ENCODE measurements around the gene ATR. TPM values are rescaled to one million over a fixed set of nuclear protein-coding genes. Genes with fewer than 3 reads are reported as not detected.

Gene ATR
- polyA plus RNA-seq, 1 experiment: 17.9 TPM

DNA sequence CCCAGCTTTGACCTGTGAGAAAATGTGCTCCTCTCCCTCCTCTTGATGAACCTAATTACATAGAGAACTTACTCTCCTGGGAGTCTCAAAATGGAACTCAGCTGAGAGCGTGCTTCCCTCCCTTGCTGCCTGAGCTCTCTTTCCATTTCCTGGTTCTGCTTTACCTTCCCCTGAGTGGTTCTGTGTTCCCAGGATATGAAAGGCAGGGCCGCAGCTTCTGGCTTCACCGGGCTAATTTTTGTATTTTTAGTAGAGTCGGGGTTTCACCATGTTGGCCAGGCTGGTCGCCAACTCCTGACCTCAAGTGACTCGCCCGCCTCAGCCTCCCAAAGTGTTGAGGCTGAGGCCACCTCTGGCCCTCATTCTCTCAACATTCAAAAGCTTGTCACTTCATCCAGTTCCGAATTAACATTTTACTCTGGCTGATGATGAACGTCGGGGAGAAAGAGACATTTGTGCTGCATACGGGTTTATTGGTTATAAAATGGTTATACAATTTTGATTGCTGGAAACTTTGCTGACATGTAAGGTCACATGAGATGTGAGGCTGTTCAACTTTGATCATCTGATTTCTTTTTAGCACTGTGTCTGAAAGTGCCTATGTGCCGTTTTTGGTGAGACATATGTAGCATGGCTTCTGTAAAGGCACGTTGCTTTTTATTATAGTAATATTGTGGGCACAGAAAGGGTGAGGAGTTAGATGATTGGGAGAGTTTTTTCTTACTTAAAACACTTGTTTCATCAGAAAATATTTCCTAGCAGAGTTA lies 24.3 kb upstream of the ATR start:
- ChIA-PET POLR2A (no interaction called here), CTCF (interaction anchor here (1.3 kb wide), 1 partner anchor 16 kb away, joined by 3 read pairs; no protein-coding TSS in a partner anchor)
- TF ChIP-seq, protein P1, sequence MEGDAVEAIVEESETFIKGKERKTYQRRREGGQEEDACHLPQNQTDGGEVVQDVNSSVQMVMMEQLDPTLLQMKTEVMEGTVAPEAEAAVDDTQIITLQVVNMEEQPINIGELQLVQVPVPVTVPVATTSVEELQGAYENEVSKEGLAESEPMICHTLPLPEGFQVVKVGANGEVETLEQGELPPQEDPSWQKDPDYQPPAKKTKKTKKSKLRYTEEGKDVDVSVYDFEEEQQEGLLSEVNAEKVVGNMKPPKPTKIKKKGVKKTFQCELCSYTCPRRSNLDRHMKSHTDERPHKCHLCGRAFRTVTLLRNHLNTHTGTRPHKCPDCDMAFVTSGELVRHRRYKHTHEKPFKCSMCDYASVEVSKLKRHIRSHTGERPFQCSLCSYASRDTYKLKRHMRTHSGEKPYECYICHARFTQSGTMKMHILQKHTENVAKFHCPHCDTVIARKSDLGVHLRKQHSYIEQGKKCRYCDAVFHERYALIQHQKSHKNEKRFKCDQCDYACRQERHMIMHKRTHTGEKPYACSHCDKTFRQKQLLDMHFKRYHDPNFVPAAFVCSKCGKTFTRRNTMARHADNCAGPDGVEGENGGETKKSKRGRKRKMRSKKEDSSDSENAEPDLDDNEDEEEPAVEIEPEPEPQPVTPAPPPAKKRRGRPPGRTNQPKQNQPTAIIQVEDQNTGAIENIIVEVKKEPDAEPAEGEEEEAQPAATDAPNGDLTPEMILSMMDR (IDR thresholded peaks at IDR 0.05; ENCODE audit: low read depth, low read length): no peak

DNA sequence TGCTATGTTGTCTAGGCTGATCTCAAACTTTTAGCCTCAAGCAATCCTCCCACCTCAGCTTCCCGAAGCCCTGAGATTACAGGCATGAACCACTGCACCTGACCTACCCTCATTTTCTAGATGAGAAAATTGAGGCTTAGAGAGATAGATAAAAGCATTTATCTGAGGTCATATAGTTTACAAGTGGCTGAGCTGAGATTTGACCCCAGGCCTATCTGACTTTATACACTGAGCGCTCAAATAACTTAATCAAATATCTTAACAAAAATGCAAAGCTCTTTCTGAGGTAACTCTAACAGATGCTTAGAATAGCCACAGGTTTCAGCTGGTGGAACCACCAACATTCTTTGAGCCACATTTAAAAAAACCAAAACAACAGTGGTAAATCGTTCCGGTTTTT lies 23.2 kb upstream of the ATR start:
- POLR2A ChIA-PET: no interaction called here
- Histone ChIP-seq H3K4me3 (ENCODE audit: low read depth, low read length) (no peak overlapping the region), H3K9me3 (ENCODE audit: control insufficient read depth, insufficient read depth, low read length) (no peaks in the 10 kb centered on the region), H3K27ac (ENCODE audit: low read depth, low read length) (no peak overlapping the region), H3K27me3 (ENCODE audit: control insufficient read depth, insufficient read depth, low read length) (peaks cover 2% of the 10 kb centered on the region)
- CTCF ChIA-PET: no interaction called here
- TF ChIP-seq, protein P1 (IDR thresholded peaks at IDR 0.05; ENCODE audit: low read depth, low read length): no peak
- no peak for DNase-seq (ENCODE audit: low read depth, low spot score)

More for the DNA sequence above, 24.3 kb upstream of the ATR start:
- H3K9me3 ChIP-seq (ENCODE audit: control insufficient read depth, insufficient read depth, low read length): no peaks in the 10 kb centered on the region
- peaks cover 2% of the 10 kb centered on the region for H3K27me3 ChIP-seq (ENCODE audit: control insufficient read depth, insufficient read depth, low read length)
- no peak for DNase-seq (ENCODE audit: low read depth, low spot score)
- H3K27ac ChIP-seq (ENCODE audit: low read depth, low read length): no peak overlapping the region
- H3K4me3 ChIP-seq (ENCODE audit: low read depth, low read length): no peak overlapping the region

DNA sequence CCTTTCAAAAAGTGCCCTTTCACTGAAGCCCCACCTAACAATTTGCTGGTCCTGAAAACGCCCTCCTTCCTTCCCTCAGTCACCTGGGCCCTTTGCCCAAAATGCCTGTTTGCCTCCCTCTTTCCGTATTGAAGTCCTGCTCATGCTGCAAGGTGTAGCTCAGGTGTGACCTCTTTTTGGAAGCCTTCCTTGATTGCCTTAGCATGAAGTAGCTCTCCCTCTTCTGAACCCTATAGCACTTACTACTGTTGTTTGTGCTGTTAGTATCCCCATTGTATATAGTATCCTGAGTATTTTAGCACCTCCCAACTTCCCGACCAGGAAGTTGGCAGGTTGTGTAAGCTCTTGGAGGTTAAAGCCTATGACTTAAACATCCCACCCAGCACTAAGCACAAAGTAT lies 19.4 kb upstream of the ATR start:
- H3K27me3 ChIP-seq (ENCODE audit: control insufficient read depth, insufficient read depth, low read length): no peaks in the 10 kb centered on the region
- TF ChIP-seq, protein P1 (IDR thresholded peaks at IDR 0.05; ENCODE audit: low read depth, low read length): no peak
- H3K4me3 ChIP-seq (ENCODE audit: low read depth, low read length): no peak overlapping the region
- no peak overlapping the region for H3K27ac ChIP-seq (ENCODE audit: low read depth, low read length)
- CTCF ChIA-PET: interaction anchor here (1.1 kb wide), 1 partner anchor 230 kb away, joined by 3 read pairs; no protein-coding TSS in a partner anchor
- no peaks in the 10 kb centered on the region; the same call in 1 of the 2 replicates for H3K9me3 ChIP-seq (ENCODE audit: control insufficient read depth, insufficient read depth, low read length)
- POLR2A ChIA-PET: no interaction called here
- no peak for DNase-seq (ENCODE audit: low read depth, low spot score)

DNA sequence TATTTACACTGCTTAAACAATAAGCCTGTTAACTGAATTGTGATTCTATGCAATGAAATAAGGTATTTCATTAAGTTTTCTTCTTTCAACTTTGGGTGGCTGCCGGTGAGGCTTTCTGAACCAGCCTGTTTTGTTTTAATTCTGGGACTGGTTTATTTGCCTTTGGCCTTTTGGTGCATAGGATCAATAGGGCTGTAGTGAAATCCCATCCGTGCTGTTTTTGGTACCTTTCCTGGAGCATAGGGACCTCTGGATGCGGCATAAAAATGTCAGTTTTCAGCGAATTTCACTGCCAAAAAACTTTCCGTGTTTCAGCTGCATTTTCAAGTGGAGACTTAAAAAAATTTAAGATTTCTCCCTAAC lies 18.2 kb upstream of the ATR start:
- H3K27me3 ChIP-seq (ENCODE audit: control insufficient read depth, insufficient read depth, low read length): no peaks in the 10 kb centered on the region
- DNase-seq (ENCODE audit: low read depth, low spot score): no peak
- no peak overlapping the region for H3K27ac ChIP-seq (ENCODE audit: low read depth, low read length)
- TF ChIP-seq, protein P1 (IDR thresholded peaks at IDR 0.05; ENCODE audit: low read depth, low read length): no peak
- CTCF ChIA-PET: interaction anchor here (0.9 kb wide), 1 partner anchor 9 kb away, joined by 3 read pairs; no protein-coding TSS in a partner anchor
- POLR2A ChIA-PET: no interaction called here
- H3K4me3 ChIP-seq (ENCODE audit: low read depth, low read length): peak overlapping the region; percentile 92
- no peaks in the 10 kb centered on the region; the same call in 1 of the 2 replicates for H3K9me3 ChIP-seq (ENCODE audit: control insufficient read depth, insufficient read depth, low read length)

DNA sequence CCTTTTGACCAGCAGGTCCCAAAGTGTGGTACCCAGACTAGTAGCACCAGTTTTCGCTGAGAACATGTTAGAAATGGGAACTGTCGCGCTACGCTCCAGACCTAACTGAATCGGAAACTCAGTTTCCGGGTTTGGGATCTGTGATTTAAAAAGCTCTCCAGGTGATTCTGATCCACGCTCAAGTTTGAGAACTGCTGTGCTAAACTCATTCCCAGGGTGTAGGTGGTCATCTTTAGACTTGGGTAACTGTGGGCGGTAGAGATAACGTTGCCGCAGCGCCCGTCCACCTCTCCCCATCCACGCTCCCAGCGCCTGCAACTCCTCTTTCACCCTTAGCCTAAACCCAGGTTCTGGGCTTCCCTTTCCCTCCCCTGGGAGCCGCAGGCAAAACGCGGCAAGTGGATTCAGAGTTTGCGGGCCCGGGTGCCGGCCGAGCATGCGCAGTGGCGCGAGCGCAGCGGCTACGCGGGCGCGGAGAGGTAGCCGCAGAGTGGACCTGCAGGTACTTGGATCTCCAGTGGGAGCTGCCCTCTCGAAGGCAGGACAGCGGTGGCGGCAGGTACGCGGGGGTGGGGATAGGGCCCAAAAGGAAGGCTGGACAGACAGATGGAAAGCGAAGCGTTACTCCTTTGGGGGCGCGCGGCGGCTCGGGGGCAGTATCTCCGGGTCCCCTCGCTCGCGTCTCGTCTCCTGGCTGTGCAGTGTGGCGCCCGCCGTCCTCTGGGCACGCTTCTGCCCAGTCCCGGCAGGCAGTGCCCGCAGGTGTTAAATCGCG lies 17.6 kb upstream of the ATR start, which contains the start of gene PLS1:
Gene PLS1, plus strand, starts transcription at position 443 of the 775 bp plus-strand sequence. CDS start 67,845 bp downstream, outside the sequence.
- POLR2A ChIA-PET: no interaction called here
- peak within 1 kb of the TSS; percentile 76 for H3K27ac ChIP-seq (ENCODE audit: low read depth, low read length)
- TF ChIP-seq, protein P1 (IDR thresholded peaks at IDR 0.05; ENCODE audit: low read depth, low read length): no peak
- CTCF ChIA-PET: interaction anchor here (0.9 kb wide), 1 partner anchor 9 kb away, joined by 3 read pairs; no protein-coding TSS in a partner anchor
- peak; percentile 54 for DNase-seq (ENCODE audit: low read depth, low spot score)
- H3K4me3 ChIP-seq (ENCODE audit: low read depth, low read length): peak within 1 kb of the TSS; percentile 92
- no peaks in the 10 kb centered on the region for H3K27me3 ChIP-seq (ENCODE audit: control insufficient read depth, insufficient read depth, low read length)
- no peaks in the 10 kb centered on the region; the same call in 1 of the 2 replicates for H3K9me3 ChIP-seq (ENCODE audit: control insufficient read depth, insufficient read depth, low read length)
